Activated CD4-positive, alpha-beta T cell treated with anti-CD3 and anti-CD28 coated beads for 48 hours (primary cell): ENCODE data around the gene HIKESHI.

ENCODE experiments used
- DNase-seq: peaks from one replicate; pipeline ENCODE4 v3.0.0-alpha.2; 2020

HIKESHI gene

DNA sequence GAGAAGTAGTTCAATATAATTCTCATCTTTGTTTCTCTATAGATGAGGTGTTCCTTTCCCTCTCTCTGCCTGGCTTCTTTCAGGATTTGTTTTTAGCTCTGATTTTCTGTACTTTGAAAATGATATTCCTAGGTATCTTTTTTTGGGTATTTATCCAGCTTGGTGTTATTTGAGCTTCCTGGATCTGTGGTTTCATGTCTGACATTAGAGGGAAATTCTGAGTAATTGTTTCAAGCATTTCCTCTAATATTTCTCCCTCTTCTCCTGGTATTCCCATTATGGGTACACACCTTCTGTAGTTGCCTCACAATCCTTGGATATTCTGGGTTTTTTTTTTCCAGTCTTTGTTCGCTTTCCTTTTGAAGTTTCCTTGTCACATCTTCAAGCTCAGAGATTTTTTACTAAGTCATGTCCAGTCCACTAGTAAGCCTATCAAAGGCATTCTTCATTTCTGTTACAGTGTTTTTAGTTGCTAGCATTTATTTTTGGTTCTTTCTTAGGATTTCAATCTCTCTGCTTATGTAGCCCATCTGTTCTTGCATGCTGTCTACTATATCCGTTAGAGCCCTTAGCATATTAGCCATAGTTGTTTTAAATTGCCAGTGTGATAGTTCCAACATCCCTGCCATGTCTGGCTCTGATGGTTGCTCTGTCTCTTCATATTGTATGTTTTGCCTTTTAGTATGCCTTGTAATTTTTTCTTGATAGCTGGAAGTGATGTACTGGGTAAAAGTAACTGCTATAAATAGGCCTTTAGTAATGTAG is 78.4 kb downstream of the HIKESHI start:
- no peak for DNase-seq

- no peak for DNase-seq
Measured at GRCh38 chr11:86383041-86383955, 81.3 kb downstream of the HIKESHI start.

- no peak for DNase-seq
Measured at GRCh38 chr11:86386283-86386682, 84.2 kb downstream of the HIKESHI start.

- DNase-seq, result no peak
Measured at GRCh38 chr11:86386746-86387145, 84.7 kb downstream of the HIKESHI start.

GRCh38 chr11:86388198-86388597 is 86.2 kb downstream of the HIKESHI start:
- DNase-seq, result no peak

- no peak for DNase-seq
Measured at GRCh38 chr11:86390487-86390886, 88.4 kb downstream of the HIKESHI start.

GRCh38 chr11:86395061-86395551 is 93.1 kb downstream of the HIKESHI start:
- DNase-seq, result no peak
